DMS153 treated with DMSO at 0.1 percent for 48 hours (cell line): ENCODE data around the gene RHBDL1.

ENCODE experiments used
- DNase-seq: peaks from one replicate; lab custom pipeline; 2025; ENCODE audit not compliant: unreplicated experiment; lab: John Stamatoyannopoulos, UW

RHBDL1 gene

GRCh38 chr16:636206-637080 is 39.0 kb upstream of the RHBDL1 start, which contains the start of gene METTL26:
Gene METTL26, minus strand, starts transcription at chr16:636305. Its CDS starts 15 bp downstream, at chr16:636290.
- peak; percentile 84 for DNase-seq

- DNase-seq: no peak
Measured at GRCh38 chr16:637081-638018, 38.1 kb upstream of the RHBDL1 start.

GRCh38 chr16:638034-638543 is 37.4 kb upstream of the RHBDL1 start:
- DNase-seq: no peak

- DNase-seq: no peak
Measured at GRCh38 chr16:638836-639235, 36.6 kb upstream of the RHBDL1 start.

GRCh38 chr16:640614-641013 is 34.9 kb upstream of the RHBDL1 start:
- no peak for DNase-seq

GRCh38 chr16:641326-642188 is 33.9 kb upstream of the RHBDL1 start, which contains the start of gene MCRIP2:
Gene MCRIP2, plus strand, starts transcription at chr16:641828. Its CDS starts 164 bp downstream, at chr16:641992.
- peak; percentile 50 for DNase-seq

GRCh38 chr16:642189-643049 is 33.1 kb upstream of the RHBDL1 start:
- DNase-seq: no peak

- DNase-seq: no peak
Measured at GRCh38 chr16:643050-643368, 32.5 kb upstream of the RHBDL1 start.

- no peak for DNase-seq
Measured at GRCh38 chr16:644556-644955, 30.9 kb upstream of the RHBDL1 start.

- no peak for DNase-seq
Measured at GRCh38 chr16:645852-646678, 29.4 kb upstream of the RHBDL1 start.

GRCh38 chr16:646679-647172 is 28.7 kb upstream of the RHBDL1 start:
- no peak for DNase-seq

GRCh38 chr16:647173-647902 is 28.1 kb upstream of the RHBDL1 start:
- DNase-seq: no peak

- peak; percentile 10 for DNase-seq
Measured at GRCh38 chr16:648071-648780, 27.2 kb upstream of the RHBDL1 start.

- peak; percentile 75 for DNase-seq
Measured at GRCh38 chr16:648781-649589, 26.5 kb upstream of the RHBDL1 start, which contains the start of gene WDR90. Gene WDR90, plus strand, starts transcription at chr16:649365. Its CDS starts 52 bp downstream, at chr16:649417.

GRCh38 chr16:649631-650030 is 25.8 kb upstream of the RHBDL1 start:
- no peak for DNase-seq

GRCh38 chr16:651844-652243 is 23.6 kb upstream of the RHBDL1 start:
- DNase-seq: no peak
